Stimulated activated CD8-positive, alpha-beta memory T cell treated with anti-CD3 and anti-CD28 coated beads, Interleukin-4, amount 100 ng/mL, for 4 hours (primary cell): ENCODE measurements around the gene CLEC17A.
"Not testable (repeated sequence)": the region's sequence is repeated elsewhere in the genome, so short reads cannot be mapped to it uniquely, and the experiment has no call there.

Source experiments
- DNase-seq, 2 donors: peaks; one replicate each; pipeline ENCODE4 v3.0.0-alpha.2; 2020; ENCODE audit warnings: low read depth in 2 of 2, low spot score in 1 of 2

CLEC17A gene

DNA sequence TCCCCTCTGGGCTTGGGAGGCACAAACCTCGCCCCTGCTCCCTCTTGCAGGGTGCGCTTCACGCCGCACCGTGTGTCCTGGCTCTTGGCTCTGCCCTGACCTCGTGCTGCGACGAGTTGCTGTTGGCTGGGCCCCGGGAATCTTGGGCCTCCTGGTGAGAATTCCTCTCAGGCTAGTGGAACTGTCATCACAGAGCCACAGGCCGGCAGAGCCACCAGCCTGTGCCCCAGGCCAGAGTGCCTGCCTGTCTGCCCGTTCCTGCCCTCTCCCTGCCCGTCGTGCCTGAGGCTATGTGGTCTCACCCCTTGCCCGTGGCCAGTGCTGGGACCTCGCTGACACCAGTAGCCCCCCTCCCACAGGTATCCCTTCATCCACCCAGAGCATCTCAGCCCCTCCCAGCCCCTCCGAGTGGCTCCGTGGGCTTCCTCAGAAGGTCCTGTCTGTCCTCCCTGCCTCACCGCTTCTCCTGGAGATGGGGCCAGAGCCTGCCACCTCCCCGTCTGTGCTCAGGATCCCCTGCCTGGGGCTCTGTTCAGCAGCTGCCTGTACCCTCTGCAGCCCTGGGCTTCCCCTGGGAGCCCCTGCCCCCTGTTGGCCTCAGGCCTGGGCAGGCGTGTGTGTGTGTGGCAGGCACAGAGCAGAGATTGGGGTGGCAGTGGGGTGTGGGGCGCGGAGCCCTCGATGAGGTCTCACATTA lies 24.4 kb upstream of the CLEC17A start:
- no peak for DNase-seq

DNA sequence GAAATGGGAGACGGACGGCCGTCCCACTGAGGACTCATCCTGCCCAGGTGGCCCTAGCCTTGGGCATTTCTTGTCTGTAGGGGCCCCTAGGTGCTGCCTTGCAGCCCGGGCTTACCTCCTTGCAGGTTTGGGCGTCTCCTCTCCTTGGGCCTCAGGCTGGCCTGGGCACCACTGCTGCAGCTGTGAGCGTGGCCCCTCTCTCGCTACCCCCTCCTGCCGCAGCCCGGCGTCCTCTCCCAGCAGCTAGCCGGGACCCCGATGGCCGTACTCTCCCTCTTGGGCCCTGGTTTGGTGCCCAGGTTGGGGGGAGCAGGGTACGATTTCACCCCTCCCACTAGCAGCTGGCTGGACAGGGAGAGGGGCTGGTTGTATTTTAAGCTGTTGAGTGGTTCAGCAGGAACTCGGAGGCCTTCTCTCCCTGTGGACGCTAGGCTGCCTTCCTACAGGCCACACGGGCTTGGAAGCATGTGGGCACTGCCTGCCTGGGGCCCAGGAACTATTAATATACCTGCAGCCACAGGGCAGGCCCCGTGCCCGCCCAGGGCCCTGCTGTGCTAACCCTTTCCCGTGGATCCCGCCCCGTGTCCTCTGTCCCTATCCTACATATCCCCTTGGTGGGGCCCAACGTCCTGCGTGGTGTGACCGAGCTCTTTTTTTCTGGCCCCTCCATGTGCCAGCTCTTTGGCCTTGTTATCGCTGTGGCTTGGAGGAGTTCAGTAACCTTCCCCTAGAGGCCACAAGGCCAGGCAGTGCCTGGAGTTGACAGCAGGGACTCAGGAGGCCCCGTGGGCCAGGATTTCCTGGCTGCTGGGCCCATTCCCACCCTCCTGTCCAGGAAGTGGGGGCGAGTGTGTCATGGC lies 22.7 kb upstream of the CLEC17A start:
- DNase-seq = no peak

DNA sequence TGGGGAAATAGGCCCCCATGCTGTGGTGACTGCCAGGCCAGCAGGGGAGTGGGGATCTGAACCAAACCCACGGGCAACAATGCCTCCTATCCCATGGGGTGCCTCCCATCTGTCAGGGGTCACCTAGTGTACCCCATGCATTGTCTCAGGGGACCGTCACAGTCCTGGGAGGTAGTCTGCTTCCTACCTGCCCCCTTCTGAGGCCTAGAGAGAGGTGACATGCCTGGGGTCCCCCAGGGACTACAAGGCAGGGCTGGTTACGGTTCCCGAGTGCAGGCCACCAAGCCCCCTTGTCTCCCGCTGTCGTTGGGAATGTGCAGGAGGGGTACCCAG lies 22.1 kb upstream of the CLEC17A start:
- DNase-seq = no peak

DNA sequence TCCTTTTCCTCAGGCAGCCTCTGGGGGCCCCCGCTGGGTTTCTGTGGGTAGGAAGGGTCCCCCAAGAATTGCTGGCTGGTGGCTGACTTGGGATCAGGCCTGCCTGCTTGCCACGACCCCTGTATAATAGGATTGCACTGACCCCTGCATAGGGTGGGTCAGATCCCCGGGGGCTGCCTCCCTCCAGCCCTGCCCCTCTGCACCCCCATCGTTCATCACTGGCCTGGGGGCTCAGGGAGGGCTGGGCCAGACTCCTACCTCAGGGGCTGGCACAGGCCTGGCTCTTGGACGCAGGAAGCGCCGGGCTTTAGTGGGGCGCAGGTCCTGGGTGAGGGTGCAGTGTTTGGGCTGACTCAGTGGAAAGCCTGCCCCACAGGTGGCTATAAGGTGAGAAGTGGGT lies 21.6 kb upstream of the CLEC17A start:
- no peak for DNase-seq

DNA sequence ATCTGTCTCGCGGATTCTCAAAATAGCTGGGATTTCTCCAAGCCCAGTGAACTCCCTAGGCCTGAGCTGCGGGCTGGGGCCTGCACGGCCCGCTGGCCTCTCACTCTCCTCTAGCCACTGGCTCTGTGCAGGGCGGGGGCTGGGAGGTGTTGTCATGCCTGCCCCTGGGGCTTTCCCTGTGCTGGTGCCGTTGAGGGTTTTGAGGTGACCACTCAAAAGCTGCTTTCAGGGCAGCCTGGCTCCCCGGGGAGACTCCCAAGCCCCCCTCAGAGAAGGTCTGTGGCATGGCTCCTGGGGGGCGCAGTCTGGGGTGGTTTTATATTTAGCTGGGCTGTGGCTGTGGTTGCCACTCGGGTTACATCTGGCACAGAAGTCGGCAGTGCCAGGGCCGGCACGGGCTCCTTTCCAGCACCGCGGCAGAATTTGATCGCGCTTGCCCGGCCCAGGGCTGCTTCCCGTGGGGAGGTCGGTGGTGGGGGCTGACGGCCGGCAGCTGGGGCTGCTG lies 21.0 kb upstream of the CLEC17A start:
- DNase-seq = no peak

DNA sequence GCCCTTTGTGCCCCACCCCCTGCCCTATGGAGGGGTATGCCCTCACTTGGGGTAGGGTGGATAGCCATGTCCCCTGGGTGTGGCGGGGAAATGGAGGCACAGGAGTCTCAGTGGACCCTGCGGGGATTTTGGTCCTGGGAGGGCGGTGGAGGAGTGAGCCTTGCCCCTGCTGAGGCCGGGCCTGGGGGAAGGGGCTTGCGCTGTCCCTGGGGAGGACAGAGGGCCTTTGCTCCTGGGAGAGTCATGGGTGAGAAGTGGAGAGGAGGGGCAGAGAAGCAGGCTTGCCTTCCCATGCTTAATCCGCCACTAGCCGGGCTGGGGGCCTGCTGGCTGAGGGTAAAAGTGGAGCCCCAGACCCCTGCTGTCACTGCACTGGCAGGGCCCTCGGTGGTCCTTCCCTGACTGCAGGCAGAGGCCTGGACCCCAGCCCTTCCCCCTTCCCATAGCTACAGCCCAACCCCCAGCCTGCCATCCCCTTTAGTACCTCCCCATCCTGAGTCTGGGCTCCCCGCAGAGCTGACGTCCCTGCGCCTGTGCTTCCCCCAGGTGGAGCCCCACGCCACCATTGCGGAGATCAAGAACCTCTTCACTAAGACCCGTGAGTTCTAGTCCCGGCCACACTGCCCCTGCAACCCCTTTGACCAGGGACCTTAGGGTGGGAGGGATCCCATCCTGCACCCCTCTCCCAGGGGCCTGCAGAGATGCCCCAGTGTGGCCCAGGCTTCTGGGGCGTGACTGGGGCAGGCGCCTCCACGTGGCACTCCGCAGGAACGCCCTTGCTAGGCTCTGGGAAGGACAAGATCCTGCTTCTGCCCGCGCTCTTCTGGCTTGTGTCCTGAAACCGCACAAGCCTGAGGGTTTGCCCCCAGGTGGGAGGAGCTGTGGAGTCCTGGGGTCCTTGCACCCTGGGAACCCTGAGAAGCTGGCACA lies 20.0 kb upstream of the CLEC17A start:
- no peak for DNase-seq

DNA sequence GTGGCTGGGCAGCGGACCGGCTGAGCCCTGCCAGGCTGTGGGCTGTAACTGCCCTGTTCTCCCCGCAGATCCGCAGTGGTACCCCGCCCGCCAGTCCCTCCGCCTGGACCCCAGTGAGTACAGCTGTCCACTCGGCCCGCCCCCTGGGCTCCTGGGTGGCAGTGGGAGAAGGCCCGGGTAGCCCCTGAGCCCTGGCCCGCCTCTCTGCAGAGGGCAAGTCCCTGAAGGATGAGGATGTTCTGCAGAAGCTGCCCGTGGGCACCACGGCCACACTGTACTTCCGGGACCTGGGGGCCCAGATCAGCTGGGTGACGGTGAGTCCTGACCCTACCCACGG lies 19.3 kb upstream of the CLEC17A start:
- DNase-seq = no peak

DNA sequence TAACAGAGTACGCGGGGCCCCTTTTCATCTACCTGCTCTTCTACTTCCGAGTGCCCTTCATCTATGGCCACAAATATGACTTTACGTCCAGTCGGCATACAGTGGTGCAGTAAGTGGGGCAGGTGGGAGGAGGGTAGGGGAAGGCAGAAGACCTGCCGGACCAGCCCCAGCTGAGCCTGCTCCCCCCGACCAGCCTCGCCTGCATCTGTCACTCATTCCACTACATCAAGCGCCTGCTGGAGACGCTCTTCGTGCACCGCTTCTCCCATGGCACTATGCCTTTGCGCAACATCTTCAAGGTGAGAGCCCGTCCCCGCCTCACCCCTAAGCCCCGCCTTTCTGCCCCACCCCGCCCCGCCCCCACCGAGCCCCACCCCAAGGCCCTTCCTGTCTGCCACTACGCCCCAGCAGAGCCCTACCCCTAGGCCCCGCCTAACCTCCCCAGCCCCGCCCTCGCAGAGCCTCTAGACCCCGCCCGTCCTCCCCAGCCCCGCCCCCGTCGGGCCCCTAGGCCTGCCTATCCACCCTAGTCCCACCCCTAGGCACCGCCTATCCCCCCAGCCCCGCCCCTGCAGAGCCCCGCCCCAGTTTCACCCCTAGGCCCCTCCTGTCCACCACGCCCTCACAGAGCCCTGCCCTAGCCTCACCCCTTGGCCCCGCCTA lies 18.8 kb upstream of the CLEC17A start:
- no peak for DNase-seq

DNA sequence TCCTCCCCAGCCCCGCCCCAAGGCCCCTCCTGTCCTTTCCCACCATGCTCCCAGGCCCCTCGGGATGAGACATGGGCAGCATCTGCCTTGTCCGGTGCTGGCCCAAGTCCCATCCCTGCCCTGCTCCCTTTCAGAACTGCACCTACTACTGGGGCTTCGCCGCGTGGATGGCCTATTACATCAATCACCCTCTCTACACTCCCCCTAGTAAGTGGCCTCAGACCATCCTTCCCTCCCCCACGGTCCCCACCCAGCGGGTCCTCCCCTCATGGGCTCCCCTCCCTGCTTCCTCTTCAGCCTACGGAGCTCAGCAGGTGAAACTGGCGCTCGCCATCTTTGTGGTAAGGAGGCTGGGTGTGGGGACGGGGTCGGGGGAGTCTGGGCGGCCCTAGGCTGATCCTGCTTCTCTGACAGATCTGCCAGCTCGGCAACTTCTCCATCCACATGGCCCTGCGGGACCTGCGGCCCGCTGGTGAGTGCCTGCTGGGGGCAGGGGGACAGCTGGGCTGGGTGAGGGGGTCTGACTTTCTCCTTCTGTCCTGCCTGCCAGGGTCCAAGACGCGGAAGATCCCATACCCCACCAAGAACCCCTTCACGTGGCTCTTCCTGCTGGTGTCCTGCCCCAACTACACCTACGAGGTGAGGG lies 18.1 kb upstream of the CLEC17A start:
- not testable (repeated sequence) for DNase-seq

DNA sequence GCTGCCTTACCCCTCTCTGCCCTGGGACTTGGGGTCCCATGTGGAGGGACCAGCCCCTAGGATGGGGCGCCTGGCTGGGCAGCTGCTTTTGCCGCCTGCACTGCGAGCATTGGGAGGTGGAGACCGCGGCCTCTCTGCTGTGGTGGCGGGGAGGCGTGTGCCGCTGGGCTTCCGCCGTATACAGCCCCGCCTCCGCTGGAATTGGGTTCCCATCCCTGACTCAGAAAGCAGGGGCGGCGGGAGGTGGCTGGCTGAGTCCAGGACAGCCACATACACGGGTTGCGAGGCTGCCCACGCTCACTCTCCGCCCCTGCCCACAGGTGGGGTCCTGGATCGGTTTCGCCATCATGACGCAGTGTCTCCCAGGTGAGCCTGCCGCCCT lies 17.6 kb upstream of the CLEC17A start:
- DNase-seq = no peak

DNA sequence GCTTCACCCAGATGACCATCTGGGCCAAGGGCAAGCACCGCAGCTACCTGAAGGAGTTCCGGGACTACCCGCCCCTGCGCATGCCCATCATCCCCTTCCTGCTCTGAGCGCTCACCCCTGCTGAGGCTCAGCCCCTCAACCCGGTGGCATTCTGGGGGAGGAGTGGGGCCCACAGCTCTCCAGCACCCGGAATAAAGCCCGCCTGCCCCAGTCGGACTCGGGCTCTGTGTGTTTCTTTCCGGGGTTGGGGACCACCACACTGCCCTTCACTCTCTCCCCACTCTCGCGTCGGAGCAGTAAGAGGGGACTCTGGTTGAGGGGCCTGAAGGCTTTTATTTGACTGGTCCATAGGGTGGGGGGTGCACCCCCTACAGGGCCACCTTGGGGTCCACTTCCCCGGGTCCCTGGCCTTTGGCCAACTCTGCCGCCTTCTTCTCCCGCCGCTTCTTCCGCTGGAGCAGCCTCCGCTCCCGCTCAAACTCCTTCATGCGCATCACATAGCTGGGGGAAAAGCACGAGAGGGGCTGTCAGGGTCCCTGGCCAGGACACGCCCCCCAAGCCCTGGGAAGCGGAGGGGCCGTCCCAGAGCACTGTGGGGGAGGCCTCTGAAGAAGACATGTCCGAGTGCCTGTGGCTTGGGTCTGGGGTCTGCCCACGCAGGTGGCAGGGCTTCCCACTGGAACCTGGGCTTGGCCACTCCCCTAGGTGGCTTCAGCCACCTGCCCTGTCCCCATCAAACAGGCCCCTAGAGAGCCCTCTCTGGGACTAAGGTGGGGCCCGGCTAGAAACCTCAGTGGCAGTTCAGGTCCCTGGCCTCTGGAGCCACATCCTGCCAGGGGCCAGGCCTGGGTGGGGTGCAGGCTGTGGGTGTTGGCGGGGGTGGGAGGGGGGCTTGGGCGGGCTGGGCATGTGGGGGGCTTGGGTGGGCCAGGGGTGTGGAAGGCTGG lies 16.8 kb upstream of the CLEC17A start:
- DNase-seq = no peak

DNA sequence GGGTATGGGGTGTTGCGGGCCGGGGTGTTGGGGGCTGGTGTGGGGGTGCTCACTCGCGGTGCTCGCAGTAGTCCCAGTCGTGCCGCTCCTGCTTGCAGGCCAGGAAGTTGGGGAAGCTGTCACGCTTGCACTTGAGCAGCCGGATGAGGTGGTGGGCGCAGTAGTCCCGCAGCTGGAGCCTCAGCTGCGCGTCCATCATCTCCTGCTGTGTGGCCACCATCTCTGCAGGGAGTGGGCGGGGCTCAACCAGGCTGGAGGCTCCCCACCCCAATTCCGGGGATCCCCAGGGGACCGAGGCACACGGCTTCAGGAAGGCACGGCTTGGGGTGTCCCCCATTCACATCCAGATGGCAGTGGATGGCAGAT lies 16.2 kb upstream of the CLEC17A start:
- no peak for DNase-seq

DNA sequence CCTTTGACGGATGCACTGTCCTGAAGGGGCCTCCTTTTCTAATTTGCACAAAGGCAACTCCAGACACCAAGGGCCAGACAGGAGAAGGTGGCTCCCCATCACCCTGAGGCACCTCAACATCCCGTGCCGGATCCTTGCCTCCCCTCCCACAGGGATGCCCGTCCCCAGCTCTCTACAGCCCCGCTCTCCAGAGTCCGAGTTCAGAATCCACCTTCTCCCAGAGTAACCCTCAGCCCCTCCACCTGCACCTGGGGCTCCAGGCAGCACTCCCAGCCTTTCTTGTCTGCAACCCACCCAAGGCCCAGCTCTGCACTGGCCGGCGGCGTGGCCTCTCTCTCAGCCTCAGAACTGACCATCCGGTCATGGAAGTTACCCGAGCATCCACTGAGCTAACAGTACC lies 15.8 kb upstream of the CLEC17A start:
- DNase-seq = no peak

DNA sequence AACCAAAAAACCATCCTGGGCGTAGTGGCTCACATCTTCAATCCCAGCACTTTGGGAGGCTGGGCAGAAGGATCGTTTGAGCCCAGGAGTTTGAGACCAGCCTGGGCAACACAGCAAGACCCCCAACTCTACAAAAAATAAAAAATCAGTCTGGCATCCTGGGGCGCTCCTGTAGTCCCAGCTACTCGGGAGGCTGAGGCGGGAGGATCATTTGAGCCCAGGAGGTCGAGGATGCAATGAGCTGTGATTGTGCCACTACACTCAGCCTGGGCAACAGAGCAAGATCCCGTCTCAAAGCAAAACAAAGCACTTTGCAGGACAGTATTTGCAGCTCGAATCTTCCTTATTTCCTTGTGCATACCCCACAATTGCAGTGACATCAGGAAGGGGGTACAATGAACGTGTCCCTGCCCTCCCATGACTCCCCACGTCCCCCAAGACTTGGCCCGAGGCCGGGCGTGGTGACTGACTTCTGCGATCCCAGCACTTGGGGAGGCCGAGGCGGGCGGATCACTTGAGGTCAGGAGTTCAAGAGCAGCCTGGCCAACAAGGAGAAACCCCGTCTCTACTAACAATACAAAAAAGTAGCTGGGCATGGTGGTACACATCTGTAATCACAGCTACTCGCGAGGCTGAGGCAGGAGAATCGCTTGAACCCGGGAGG lies 11.9 kb upstream of the CLEC17A start:
- DNase-seq = no peak

DNA sequence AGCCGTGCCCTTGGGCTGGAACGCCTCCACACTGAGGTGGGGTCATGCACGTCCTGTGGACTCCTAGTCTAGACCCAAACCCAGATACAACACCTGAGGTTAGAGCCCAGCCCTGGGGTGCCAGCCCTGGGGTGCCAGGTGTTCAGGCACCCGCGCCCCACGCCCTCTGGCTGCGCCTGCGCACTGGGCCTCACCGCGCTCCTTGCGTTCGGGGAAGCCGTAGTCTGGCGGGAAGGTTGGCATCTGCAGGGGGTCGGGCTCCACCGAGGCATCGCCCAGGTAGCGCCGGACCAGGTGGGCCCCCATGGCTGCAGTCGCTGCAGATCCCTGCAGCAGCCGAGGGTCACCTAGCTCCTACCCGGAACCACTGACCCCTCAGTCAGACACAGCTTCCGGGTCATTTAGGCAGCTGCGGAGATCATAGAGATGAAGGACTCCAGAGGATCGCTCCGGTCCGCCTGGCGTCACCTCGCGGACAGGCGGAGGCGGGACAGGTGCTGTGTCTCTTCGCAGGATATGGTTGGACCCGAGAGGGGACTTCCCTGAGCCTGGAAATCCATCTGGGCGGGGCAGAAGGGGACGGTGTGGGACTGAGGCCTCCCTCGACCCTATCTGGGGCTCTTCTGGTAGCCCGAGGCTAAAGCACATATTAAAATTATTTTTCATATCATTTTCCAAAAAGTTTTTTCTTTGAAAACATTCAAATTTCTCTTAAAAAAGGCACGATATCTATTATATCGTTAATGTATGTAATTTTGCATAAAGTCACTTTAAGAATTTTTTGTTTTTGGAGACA lies 11.0 kb upstream of the CLEC17A start, which contains the start of gene NDUFB7:
NDUFB7 (minus strand) TSS at position 372 of the 796 bp plus-strand sequence; CDS start at position 306, 66 bp downstream.
- peak; percentile 71 to 80 for DNase-seq

DNA sequence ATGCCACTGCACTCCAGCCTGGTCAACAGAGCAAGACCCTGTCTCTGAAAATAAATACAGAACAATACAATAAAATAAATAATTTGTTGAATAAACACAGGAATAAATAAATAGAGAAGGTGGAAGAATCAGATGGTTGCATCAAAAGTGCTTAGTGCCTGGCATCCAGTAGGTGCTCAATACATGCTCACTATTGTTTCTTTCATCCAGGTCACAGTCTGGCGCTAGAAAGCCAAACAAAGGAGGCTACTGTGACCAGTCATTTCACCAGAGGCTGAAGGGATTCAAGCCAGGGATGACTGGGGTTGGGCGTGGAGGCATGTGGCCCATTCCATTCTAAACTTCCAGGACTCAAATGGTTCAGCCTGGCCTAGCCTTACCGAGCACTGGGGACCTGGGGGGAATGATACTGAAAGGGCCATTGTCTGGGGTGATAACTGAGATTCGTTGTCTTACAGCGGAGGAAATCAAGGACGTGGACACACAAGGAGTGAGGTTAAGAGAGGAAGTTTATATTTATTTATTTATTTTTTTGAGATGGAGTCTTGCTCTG lies 7.4 kb upstream of the CLEC17A start:
- no peak for DNase-seq

DNA sequence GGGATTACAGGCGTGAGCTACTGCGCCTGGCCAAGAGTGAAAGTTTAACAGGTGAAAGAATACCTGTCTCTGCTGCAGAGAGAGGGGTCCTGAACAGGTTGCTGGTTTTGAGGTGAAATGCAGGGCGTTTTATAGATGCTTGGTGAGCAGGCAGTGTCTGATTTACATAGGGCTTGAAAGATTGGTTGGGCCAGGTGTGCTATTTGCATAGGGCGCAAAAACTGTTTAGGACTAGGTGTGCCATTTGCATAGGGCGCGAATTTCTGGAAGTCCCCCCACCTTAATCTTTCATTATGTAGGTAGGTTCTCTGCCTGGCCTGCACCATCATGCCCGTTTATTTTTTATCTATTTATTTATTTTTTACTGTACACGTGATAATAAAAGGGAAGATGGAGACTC lies 6.5 kb upstream of the CLEC17A start:
- DNase-seq = no peak

DNA sequence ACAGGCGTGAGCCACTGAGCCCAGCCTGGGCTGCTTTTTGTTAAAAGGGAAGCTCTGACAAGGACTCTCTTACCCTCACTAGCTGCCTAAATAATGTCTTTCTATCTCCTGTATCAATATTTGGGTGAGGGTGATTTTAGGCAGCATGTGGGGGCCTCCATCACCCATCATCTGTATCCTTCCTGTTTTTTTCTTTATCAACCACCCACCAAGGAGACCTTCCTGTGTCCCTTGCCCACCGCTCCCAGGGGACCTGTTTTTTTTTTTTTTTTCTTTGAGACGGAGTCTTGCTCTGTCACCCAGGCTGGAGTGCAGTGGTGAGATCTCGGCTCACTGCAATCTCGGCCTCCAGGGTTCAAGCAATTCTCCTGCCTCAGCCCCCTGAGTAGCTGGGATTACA lies 5.6 kb upstream of the CLEC17A start:
- DNase-seq = no peak
